Prostate gland (tissue), 2 donors: ENCODE measurements around the gene C1orf210.

Experiments used
- POLR2A ChIP-seq: fragments of 450-650 bp; IDR thresholded peaks from one replicate; pipeline ENCODE4 v1.6.1; 2016; ENCODE audit warnings: antibody characterized with exemption, mild to moderate bottlenecking
- TF ChIP-seq, protein P1 (sequence below), 4 experiments: fragments of 200-600 bp in 2 of 4; fragments of 450-650 bp in 2 of 4; sonication (generic) in 2 of 4; IDR thresholded peaks; 1 replicate in 3 of 4; 2 replicates in 1 of 4; pipeline ENCODE4 v1.5.1; 2016 to 2019; ENCODE audit warnings: antibody characterized with exemption in 4 of 4, mild to moderate bottlenecking in 2 of 4, moderate library complexity in 2 of 4

DNA sequence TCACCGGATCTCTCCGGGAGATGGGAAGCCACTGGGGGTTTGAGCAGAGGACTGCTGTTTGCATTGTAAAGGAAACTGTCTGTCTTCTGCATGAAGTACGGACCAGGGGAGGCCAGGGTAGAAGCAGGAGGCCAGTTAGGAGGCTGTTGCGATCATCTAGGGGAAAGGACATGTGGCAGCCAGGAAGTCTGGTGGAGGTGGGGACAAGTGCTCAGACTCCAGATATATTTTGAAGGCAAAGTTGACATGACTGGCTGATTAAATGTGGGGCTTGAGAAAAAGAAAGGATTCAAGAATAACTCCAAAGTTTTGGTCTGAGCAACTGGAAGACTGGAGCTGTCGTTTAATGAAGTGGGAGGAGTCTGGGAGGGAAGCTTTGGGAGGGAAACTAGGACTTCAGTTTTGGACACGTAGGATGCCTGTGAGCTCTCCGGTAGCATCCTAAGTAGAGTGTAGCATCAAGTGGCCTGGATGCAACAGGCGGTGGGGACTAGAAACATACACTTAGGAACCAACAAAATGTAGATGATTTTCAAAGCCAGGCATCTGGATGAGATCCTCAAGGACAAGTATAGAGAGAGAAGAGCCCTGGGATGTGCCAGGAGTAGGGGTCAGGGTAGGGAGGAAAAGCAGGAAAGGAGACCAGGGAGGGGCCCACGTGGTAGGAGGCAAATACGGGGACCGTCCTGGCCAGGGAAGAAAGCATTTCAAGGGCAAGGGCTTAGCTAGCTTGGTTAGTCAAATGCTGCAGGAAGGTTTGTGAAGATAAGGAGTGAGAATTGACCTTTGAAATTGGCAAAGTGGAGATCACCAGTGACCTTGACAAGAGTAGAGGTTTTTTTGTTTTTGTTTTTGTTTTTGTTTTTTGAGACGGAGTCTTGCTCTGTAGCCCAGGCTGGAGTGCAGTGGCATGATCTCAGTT is 3.7 kb upstream of the C1orf210 start:
- TF ChIP-seq, protein P1, sequence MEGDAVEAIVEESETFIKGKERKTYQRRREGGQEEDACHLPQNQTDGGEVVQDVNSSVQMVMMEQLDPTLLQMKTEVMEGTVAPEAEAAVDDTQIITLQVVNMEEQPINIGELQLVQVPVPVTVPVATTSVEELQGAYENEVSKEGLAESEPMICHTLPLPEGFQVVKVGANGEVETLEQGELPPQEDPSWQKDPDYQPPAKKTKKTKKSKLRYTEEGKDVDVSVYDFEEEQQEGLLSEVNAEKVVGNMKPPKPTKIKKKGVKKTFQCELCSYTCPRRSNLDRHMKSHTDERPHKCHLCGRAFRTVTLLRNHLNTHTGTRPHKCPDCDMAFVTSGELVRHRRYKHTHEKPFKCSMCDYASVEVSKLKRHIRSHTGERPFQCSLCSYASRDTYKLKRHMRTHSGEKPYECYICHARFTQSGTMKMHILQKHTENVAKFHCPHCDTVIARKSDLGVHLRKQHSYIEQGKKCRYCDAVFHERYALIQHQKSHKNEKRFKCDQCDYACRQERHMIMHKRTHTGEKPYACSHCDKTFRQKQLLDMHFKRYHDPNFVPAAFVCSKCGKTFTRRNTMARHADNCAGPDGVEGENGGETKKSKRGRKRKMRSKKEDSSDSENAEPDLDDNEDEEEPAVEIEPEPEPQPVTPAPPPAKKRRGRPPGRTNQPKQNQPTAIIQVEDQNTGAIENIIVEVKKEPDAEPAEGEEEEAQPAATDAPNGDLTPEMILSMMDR (IDR thresholded peaks at IDR 0.05), result no peak
- TF ChIP-seq POLR2A, result no peak
